A549 (cell line): ENCODE measurements around the gene APOC1.

Experiments used
- EP300 ChIP-seq, 2 experiments: fragments of >200 bp; sonication (Bioruptor Twin); formaldehyde crosslinking; IDR thresholded peaks; 2 replicates in 1 of 2; 3 replicates in 1 of 2; pipeline ENCODE4 v1.6.1; 2016 to 2017
- POLR2A ChIP-seq: IDR thresholded peaks from 2 replicates; pipeline ENCODE4 v1.6.1; 2012; ENCODE audit warnings: mild to moderate bottlenecking, low read length
- ZSCAN20 ChIP-seq: fragments of 250-450 bp; sonication (Bioruptor Pico); IDR thresholded peaks from 2 replicates; pipeline ENCODE4 v1.8.0; 2022; ENCODE audit warnings: mild to moderate bottlenecking, moderate library complexity
- TF ChIP-seq, protein P1 (sequence below): fragments of >200 bp; sonication (Bioruptor Twin); formaldehyde crosslinking; IDR thresholded peaks from 3 replicates; pipeline ENCODE4 v1.5.1; 2016
- TF ChIP-seq, protein P2 (sequence below): fragments of 450-650 bp; IDR thresholded peaks from 2 replicates; pipeline ENCODE4 v1.6.1; 2014; ENCODE audit warnings: antibody characterized with exemption
- TF ChIP-seq, protein P3 (sequence below): IDR thresholded peaks from 2 replicates; pipeline ENCODE4 v1.6.1; 2012
- TF ChIP-seq, protein P4 (sequence below): IDR thresholded peaks from 2 replicates; pipeline ENCODE4 v1.6.1; 2012

DNA sequence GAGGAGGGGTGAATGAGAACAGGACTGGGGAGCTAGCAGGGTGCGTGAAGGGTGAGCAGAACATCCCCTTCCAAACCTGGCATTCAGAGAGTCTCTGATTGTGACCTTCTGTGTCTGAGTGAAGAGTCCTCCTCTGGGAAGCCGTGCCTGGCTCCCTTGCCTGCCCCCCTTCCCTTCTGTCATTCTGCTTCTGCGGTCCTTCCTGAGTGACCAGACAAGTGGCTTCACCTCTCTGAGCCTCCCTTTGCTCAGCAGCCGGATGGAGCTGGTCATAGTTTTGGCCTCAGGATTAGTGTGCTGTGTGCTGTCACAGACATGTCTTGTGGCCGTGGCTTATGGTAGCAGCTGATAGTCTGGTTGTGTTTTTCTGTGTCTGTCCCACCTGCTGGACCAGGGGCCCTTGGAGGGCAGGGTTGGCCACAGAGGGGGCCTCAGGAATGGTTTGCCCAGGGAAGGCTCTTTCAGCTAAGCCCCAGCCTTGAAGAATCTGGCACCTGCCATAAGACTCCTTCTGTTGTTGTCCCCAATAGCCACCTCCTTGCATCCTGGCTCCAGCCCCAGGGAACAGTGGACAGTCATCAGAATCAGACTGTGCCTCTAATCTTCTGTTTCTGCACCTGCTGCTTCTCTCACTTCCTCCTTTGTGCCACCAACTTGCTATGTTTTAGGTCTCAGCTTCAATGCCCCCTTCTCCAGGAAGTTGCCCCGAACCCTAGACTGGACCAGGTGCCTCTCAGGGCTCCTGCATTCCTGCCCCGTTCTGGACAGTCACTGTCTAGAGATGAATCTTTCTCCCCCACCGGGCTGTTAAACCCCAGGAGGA is 46.7 kb downstream of the APOC1 start:
- TF ChIP-seq POLR2A (no peak), EP300 (IDR thresholded peaks at IDR 0.05) (no peak), ZSCAN20 (CRISPR knock-in tag) (no peak)
- TF ChIP-seq, protein P1, sequence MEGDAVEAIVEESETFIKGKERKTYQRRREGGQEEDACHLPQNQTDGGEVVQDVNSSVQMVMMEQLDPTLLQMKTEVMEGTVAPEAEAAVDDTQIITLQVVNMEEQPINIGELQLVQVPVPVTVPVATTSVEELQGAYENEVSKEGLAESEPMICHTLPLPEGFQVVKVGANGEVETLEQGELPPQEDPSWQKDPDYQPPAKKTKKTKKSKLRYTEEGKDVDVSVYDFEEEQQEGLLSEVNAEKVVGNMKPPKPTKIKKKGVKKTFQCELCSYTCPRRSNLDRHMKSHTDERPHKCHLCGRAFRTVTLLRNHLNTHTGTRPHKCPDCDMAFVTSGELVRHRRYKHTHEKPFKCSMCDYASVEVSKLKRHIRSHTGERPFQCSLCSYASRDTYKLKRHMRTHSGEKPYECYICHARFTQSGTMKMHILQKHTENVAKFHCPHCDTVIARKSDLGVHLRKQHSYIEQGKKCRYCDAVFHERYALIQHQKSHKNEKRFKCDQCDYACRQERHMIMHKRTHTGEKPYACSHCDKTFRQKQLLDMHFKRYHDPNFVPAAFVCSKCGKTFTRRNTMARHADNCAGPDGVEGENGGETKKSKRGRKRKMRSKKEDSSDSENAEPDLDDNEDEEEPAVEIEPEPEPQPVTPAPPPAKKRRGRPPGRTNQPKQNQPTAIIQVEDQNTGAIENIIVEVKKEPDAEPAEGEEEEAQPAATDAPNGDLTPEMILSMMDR: no peak
- TF ChIP-seq, protein P2, sequence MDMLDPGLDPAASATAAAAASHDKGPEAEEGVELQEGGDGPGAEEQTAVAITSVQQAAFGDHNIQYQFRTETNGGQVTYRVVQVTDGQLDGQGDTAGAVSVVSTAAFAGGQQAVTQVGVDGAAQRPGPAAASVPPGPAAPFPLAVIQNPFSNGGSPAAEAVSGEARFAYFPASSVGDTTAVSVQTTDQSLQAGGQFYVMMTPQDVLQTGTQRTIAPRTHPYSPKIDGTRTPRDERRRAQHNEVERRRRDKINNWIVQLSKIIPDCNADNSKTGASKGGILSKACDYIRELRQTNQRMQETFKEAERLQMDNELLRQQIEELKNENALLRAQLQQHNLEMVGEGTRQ: no peak
- TF ChIP-seq, protein P3, sequence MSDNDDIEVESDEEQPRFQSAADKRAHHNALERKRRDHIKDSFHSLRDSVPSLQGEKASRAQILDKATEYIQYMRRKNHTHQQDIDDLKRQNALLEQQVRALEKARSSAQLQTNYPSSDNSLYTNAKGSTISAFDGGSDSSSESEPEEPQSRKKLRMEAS: no peak
- TF ChIP-seq, protein P4, sequence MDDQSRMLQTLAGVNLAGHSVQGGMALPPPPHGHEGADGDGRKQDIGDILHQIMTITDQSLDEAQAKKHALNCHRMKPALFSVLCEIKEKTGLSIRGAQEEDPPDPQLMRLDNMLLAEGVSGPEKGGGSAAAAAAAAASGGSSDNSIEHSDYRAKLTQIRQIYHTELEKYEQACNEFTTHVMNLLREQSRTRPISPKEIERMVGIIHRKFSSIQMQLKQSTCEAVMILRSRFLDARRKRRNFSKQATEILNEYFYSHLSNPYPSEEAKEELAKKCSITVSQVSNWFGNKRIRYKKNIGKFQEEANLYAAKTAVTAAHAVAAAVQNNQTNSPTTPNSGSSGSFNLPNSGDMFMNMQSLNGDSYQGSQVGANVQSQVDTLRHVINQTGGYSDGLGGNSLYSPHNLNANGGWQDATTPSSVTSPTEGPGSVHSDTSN: no peak
